SK-N-SH (cell line): ENCODE data around the gene SYT15B. TPM values are rescaled to one million over a fixed set of nuclear protein-coding genes. Genes with fewer than 3 reads are reported as not detected.
"Not testable (repeated sequence)": the region's sequence is repeated elsewhere in the genome, so short reads cannot be mapped to it uniquely, and the experiment has no call there.

Experiments
- CTCF ChIA-PET: fragments of 300-600, 350-600 bp; formaldehyde crosslinking; extraction: SDS; loops from one replicate; lab custom pipeline; 2021; lab: Yijun Ruan, JAX
- POLR2A ChIA-PET: fragments of 350-600 bp; sonication (Branson Sonifier 250); formaldehyde crosslinking; extraction: SDS; loops from one replicate; lab custom pipeline; 2020; ENCODE audit warnings: antibody characterized with exemption, inconsistent platforms; lab: Yijun Ruan, JAX
- DNase-seq: peaks from one replicate; pipeline ENCODE4 v3.0.0; 2012
- H2AFZ ChIP-seq: fragments of 200-600 bp; sonication (generic); 2 replicates; pipeline ENCODE4 v1.8.1; 2016; ENCODE audit warnings: antibody characterized with exemption, mild to moderate bottlenecking, low read depth
- H3F3A ChIP-seq: fragments of 200-600 bp; sonication (generic); replicated peaks from 2 replicates; pipeline ENCODE3; 2016; ENCODE audit warnings: antibody characterized with exemption, mild to moderate bottlenecking; ENCODE audit not compliant: insufficient read depth
- H3K27ac ChIP-seq, 2 experiments: fragments of 200-500 bp in 1 of 2; fragments of 200-600 bp in 1 of 2; sonication (Bioruptor generic) in 1 of 2; sonication (generic), shearing (Covaris generic) in 1 of 2; 2 replicates each; pipeline versions ENCODE4 v1.5.1 to v1.6.1; 2014 to 2016; ENCODE audit warnings: low read depth in 2 of 2, inconsistent platforms in 1 of 2, low read length in 1 of 2, mild to moderate bottlenecking in 1 of 2, mixed read lengths in 1 of 2
- H3K27me3 ChIP-seq: fragments of 200-600 bp; sonication (generic), shearing (Covaris generic); 2 replicates; pipeline ENCODE4 v1.6.1; 2016; ENCODE audit warnings: mixed run types; ENCODE audit not compliant: insufficient read depth
- H3K36me3 ChIP-seq, 2 experiments: fragments of 200-500 bp in 1 of 2; fragments of 200-600 bp in 1 of 2; sonication (Bioruptor generic) in 1 of 2; sonication (generic) in 1 of 2; replicated peaks in 1 of 2; 2 replicates each; pipeline versions ENCODE3 to v1.5.1; 2014 to 2016; ENCODE audit warnings: low read length in 1 of 2, mild to moderate bottlenecking in 1 of 2; ENCODE audit not compliant: insufficient read depth in 2 of 2, control insufficient read depth in 1 of 2
- H3K4me1 ChIP-seq, 2 experiments: fragments of 200-500 bp in 1 of 2; fragments of 200-600 bp in 1 of 2; sonication (Bioruptor generic) in 1 of 2; sonication (generic), shearing (Covaris generic) in 1 of 2; 2 replicates each; pipeline versions ENCODE4 v1.5.1 to v1.6.1; 2014 to 2016; ENCODE audit warnings: low read depth in 1 of 2, low read length in 1 of 2, mixed run types in 1 of 2; ENCODE audit not compliant: insufficient read depth in 2 of 2, control insufficient read depth in 1 of 2
- H3K4me2 ChIP-seq: fragments of 200-600 bp; sonication (generic), shearing (Covaris generic); 2 replicates; pipeline ENCODE4 v1.6.1; 2017; ENCODE audit warnings: mixed run types
- H3K4me3 ChIP-seq, 2 experiments: fragments of 200-500 bp in 1 of 2; fragments of 200-600 bp in 1 of 2; sonication (Bioruptor generic) in 1 of 2; sonication (generic), shearing (Covaris generic) in 1 of 2; 2 replicates each; pipeline versions ENCODE4 v1.5.1 to v1.8.1; 2014 to 2016; ENCODE audit warnings: low read depth in 2 of 2, inconsistent platforms in 1 of 2, low read length in 1 of 2, mild to moderate bottlenecking in 1 of 2, mixed read lengths in 1 of 2, moderate library complexity in 1 of 2
- H3K79me2 ChIP-seq: fragments of 200-600 bp; sonication (generic); 2 replicates; pipeline ENCODE4 v1.8.1; 2017; ENCODE audit warnings: mild to moderate bottlenecking; ENCODE audit not compliant: insufficient read depth
- H3K9ac ChIP-seq: fragments of 200-600 bp; sonication (generic); 2 replicates; pipeline ENCODE4 v1.6.1; 2017; ENCODE audit warnings: mixed run types
- H3K9me2 ChIP-seq: fragments of 200-600 bp; sonication (generic); 2 replicates; pipeline ENCODE4 v1.6.1; 2017; ENCODE audit warnings: mixed run types
- H3K9me3 ChIP-seq: fragments of 200-600 bp; sonication (generic); 2 replicates; pipeline ENCODE4 v1.6.1; 2017; ENCODE audit warnings: mixed run types, mild to moderate bottlenecking, moderate library complexity
- H4K20me1 ChIP-seq: fragments of 200-600 bp; sonication (generic); 2 replicates; pipeline ENCODE4 v1.6.1; 2017; ENCODE audit warnings: mild to moderate bottlenecking, mixed run types; ENCODE audit not compliant: insufficient read depth
- WGBS: methylation state at CpG from one replicate; pipeline ENCODE4 v1.1.6; 2017; ENCODE audit warnings: low lambda C conversion rate; 5-methylcytosine and 5-hydroxymethylcytosine counted together
- polyA plus RNA-seq, 3 experiments: library from polyadenylated mRNA; depleted of rRNA; stranded (reverse); fragments of >200 nt; gene quantifications; 2 replicates each; pipeline ENCODE4 v1.2.3, GENCODE V29; 2012

The SYT15B gene
- polyA plus RNA-seq, 1 of the 3 experiments (the other 2 are of a cell fraction) = not detected

- H2AFZ ChIP-seq, DNase-seq, H3K4me1 ChIP-seq, POLR2A ChIA-PET, H3K36me3 ChIP-seq, CTCF ChIA-PET, H3K27me3 ChIP-seq, H3K4me3 ChIP-seq, H3K4me2 ChIP-seq, H3K9ac ChIP-seq, H3K9me2 ChIP-seq, H3K27ac ChIP-seq, H3F3A ChIP-seq, H3K79me2 ChIP-seq, H3K9me3 ChIP-seq, H4K20me1 ChIP-seq: not testable (repeated sequence)
- 64% methylated on average over 2 of the region's 3 CpGs for WGBS
These were observed 40.0 kb downstream of the SYT15B start for GRCh38 chr10:47723362-47723761.

- H3K4me3 ChIP-seq, H3K36me3 ChIP-seq, H3K4me1 ChIP-seq, H3F3A ChIP-seq, H3K27me3 ChIP-seq, POLR2A ChIA-PET, H3K9me2 ChIP-seq, DNase-seq, H3K4me2 ChIP-seq, H3K79me2 ChIP-seq, CTCF ChIA-PET, H3K27ac ChIP-seq, H3K9me3 ChIP-seq, H2AFZ ChIP-seq, H3K9ac ChIP-seq, H4K20me1 ChIP-seq: not testable (repeated sequence)
- WGBS = 97% methylated on average over 4 of the region's 8 CpGs
These were observed 46.2 kb downstream of the SYT15B start for GRCh38 chr10:47717011-47717769.

Other genes starting within 250 kb of the SYT15B start
- 9.1 and 9.9 TPM in 2 replicates for gene AGAP9, start 240.0 kb downstream of the SYT15B start, polyA plus RNA-seq (2012; rRNA removed)
- not detected in 2 replicates for gene NPY4R2, start 155.1 kb upstream of the SYT15B start, polyA plus RNA-seq (2012; rRNA removed)
- not detected in 2 replicates for gene FAM25C, start 236.2 kb upstream of the SYT15B start, polyA plus RNA-seq (2012; rRNA removed)